Activated CD8-positive, alpha-beta memory T cell treated with anti-CD3 and anti-CD28 coated beads, Interleukin-2, amount 50 U/mL, for 24 hours (primary cell): ENCODE measurements around the gene TRMU.

Experiments used
- DNase-seq: peaks from one replicate; pipeline ENCODE4 v3.0.0-alpha.2; 2020; ENCODE audit errors: extremely low read depth

TRMU gene

GRCh38 chr22:46369716-46370583 lies 34.4 kb downstream of the TRMU start:
- no peak for DNase-seq

GRCh38 chr22:46370584-46371291 lies 35.2 kb downstream of the TRMU start:
- no peak for DNase-seq

- DNase-seq: no peak
Measured at GRCh38 chr22:46371623-46372226, 36.2 kb downstream of the TRMU start.

GRCh38 chr22:46372686-46373085 lies 37.2 kb downstream of the TRMU start:
- no peak for DNase-seq

DNA sequence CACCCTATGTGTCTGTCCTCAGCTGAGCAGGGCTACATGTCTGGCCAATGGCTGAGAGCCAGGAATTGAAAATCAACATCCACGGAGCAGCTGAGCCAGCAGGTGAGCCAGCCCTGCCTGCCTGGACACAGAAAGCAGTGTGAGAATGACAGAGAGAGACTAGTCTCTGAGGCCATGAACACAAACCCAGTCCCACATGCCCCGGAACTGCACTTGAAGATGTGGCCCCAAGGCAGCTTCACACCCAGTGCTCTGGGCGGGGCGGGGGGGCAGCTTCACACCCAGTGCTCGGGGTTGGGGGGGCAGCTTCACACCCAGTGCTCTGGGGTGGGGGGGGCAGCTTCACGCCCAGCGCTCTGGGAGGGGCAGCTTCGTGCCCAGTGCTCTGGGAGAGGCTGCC lies 37.6 kb downstream of the TRMU start:
- DNase-seq: no peak

- DNase-seq: no peak
Measured at GRCh38 chr22:46373921-46374662, 38.6 kb downstream of the TRMU start.

GRCh38 chr22:46374663-46375474 lies 39.4 kb downstream of the TRMU start:
- no peak for DNase-seq

DNA sequence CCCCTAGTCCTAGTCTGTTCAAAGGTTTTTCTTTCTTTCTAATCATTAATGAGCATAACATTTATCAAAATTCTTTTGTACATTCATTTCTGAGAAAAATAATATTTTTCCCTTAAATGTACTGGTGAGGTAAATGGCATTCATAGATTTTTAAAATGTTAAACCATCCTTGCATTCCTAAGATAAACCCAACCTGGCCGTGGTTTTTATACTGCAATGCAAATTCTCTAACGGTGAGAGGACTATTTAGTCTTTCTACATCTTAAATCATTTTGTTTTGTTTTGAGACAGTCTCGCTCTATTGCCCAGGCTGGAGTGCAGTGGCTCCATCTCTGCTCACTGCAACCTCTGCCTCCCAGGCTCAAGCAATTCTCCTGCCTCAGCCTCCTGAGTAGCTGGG lies 40.6 kb downstream of the TRMU start:
- DNase-seq: no peak

DNA sequence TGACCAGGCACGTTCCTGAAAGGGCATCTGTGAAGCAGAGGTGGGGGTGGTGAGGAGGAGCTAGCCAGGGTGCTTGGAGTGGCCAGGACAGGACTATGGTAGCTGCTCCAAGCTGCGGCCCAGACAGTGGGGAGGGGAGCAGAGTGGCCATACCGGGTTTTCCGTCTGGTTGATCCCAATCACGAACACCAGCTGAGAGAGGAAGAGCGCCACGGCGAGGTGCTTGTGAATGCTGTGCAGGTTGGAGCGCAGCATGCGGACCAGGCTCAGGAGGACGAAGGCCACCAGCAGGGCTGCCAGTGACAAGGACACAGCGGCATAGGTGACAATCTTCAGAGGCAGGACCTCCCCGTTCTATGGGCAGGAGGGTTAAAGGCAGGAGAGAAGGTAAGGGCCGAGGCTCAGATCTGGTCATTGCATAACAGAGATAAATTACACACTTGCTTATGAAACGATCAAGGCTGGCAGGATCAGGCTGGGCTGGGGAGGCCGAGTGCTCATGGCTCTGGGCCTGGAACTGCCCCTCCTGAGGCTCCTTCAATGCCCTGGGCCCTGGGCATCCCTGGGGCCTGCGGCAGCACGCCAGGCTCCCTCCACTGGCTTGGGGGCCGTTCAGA lies 41.5 kb downstream of the TRMU start:
- DNase-seq: no peak

DNA sequence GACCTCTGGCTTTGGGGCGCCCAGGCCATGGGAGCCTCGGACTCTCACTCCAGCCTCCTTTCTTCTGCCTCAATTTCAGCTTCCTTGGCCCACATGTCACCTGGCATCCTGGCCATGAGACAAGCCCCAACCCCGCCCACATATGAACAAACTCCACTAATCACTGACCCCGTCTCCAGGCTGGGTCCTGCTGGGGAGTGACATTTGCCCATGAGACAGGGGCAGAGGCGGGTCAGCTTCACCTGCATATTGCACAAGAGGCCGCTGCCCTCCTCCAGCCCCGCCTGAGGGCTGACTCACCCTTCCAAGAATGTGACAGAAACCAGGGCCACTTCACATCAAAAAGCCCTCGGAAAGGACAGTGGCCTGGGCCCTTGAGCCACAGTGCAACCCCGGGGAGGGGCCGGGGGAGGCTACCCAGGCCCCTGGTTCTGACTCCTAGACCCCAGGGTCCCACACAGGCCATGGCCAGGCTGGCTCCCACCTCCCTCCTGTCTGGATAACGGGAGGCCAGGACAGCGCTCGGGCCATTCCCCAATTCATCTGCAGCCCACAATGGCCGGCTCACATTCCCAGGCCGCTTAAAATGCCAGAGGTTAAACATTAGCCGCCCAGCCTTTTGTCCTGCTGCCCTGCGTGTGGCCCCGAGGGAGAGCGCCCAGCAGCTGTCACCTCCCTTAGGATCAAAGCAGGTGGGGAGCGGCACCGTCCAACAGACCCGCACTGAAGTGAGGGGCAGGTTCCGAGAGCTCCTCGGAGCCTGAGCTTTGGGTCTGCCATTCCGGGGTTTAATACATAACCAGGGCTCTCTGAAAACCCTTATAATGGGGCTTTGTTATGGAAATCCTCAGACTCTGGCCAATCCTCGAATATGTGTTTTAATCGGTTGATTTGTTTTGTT lies 42.3 kb downstream of the TRMU start:
- DNase-seq: no peak

DNA sequence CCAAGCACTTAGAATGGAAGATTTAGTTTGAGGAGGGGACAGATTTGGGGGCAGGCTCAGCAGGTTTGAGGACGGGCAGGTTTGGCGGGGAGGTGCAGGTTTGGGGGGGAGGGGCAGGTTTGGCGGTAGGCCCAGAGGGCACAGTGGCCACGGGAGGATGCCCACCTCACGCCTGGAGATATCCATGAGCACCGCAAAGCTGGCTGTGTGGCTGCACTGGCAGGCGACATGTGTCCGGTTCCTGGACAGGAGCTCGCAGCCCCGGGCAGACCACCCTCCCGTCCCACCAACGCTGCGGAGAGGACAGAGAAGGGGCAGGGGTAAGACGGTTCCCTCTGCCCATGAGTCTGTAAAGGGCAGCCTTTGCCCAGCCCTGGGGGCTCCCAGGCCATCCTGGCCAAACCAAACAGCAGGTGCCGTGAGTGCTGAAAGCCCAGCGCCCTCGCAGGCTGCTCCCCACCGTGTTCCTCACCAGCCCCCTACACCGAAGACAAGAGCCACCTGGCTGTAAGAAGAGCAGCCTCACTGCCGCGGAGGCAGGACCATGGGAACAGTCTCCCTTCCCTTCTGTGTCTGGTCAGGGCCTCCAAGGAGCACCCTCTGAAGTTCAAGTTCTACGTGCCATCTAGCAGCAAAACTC lies 43.0 kb downstream of the TRMU start:
- no peak for DNase-seq

GRCh38 chr22:46379066-46379930 lies 43.8 kb downstream of the TRMU start:
- DNase-seq: no peak

- DNase-seq: no peak
Measured at GRCh38 chr22:46380069-46380468, 44.6 kb downstream of the TRMU start.

- DNase-seq: no peak
Measured at GRCh38 chr22:46380581-46380980, 45.1 kb downstream of the TRMU start.

DNA sequence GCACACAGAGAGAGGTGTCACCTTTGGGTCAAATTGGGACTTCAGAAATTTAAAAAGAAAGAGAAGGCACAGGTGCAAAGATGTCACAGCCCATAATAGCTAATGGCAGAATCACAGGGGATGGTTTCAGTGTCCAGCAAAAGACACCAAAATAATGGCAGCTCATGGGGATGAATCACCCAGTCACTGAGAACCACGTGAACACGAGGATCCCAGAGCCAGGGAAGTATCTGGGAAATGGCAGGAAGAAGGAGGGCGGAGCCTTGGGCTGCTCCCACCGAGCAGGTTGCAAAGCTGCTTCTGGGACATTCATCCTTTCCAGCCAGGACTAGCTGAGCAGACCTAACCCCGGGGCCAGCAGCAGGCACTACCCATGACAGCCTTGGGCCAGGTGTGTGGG lies 45.6 kb downstream of the TRMU start:
- no peak for DNase-seq

- no peak for DNase-seq
Measured at GRCh38 chr22:46381731-46382130, 46.2 kb downstream of the TRMU start.

GRCh38 chr22:46382524-46382923 lies 47.0 kb downstream of the TRMU start:
- DNase-seq: no peak

DNA sequence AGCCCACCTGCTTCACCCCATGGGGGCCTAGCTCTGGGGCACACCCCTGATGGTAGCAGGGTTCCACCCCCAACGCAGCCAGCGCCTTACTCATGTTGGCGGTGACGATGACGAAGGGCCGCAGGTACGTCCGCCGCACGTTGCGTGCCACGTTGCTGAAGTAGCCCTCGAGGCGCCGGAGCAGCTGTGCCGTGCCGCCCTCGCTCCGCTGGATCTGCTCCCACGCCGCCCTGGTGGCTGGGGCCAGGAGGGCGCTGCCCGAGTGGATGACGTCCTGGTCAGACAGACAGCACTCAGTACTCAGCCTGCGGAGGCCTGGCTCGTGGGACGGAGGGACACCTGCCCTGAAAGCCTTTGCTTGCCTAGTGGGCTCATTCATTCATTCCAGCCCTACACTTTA lies 50.8 kb downstream of the TRMU start:
- DNase-seq: no peak
